Endothelial cell of umbilical vein (primary cell): ENCODE results near the gene EFHC1. TPM values are rescaled to one million over a fixed set of nuclear protein-coding genes. Genes with fewer than 3 reads are reported as not detected.
A peak's percentile ranks its signal among the peaks of the same experiment; 100 is the strongest.

Source experiments
- BruUV-seq: library from RNA; stranded (reverse); fragments of 400-500 nt; replicated peaks from 2 replicates; lab custom pipeline; 2021; lab: Mats Ljungman, UMichigan
- CTCF ChIA-PET: fragments of 300-600, 350-600 bp; sonication (Branson Sonifier 250); formaldehyde crosslinking; loops from one replicate; lab custom pipeline; 2021; ENCODE audit warnings: antibody characterized with exemption, inconsistent platforms; lab: Charles Lee
- POLR2A ChIA-PET: fragments of 300-600, 350-600 bp; sonication (Branson Sonifier 250); formaldehyde crosslinking; loops from one replicate; lab custom pipeline; 2021; ENCODE audit warnings: antibody characterized with exemption, inconsistent platforms; lab: Charles Lee
- DNase-seq: peaks from one replicate; pipeline ENCODE4 v3.0.0-alpha.2; 2011; ENCODE audit warnings: low read depth, low spot score
- FAIRE-seq: peaks from 2 replicates; lab custom pipeline; 2011; peaks lifted over from hg19 to GRCh38; lab: Jason Lieb, UNC
- H2AFZ ChIP-seq: 2 replicates; pipeline ENCODE4 v1.6.0; 2012; ENCODE audit warnings: low read depth, low read length, control low read depth, inconsistent platforms
- H3K27ac ChIP-seq: 2 replicates; pipeline ENCODE4 v1.5.1; 2011; ENCODE audit warnings: low read depth, mild to moderate bottlenecking, control low read depth, low read length, moderate library complexity; ENCODE audit not compliant: insufficient read depth
- H3K27me3 ChIP-seq, 2 experiments: 2 replicates each; pipeline versions ENCODE4 v1.6.0 to v1.6.1; 2011; ENCODE audit warnings: low read length in 2 of 2, mixed read lengths in 1 of 2; ENCODE audit not compliant: control insufficient read depth in 2 of 2, insufficient read depth in 2 of 2
- H3K36me3 ChIP-seq, 2 experiments: 2 replicates in 1 of 2; 3 replicates in 1 of 2; pipeline ENCODE4 v1.5.1; 2011; ENCODE audit warnings: low read length in 2 of 2, mild to moderate bottlenecking in 1 of 2, moderate library complexity in 1 of 2; ENCODE audit not compliant: control insufficient read depth in 2 of 2, insufficient read depth in 2 of 2; ENCODE audit errors: extremely low read depth in 1 of 2
- H3K4me1 ChIP-seq: 3 replicates; pipeline ENCODE4 v1.5.1; 2011; ENCODE audit warnings: mild to moderate bottlenecking, low read length; ENCODE audit not compliant: control insufficient read depth, insufficient read depth; ENCODE audit errors: extremely low read depth
- H3K4me2 ChIP-seq: 2 replicates; pipeline ENCODE4 v1.6.1; 2011; ENCODE audit warnings: low read length, control low read depth, mixed read lengths; ENCODE audit not compliant: insufficient read depth
- H3K4me3 ChIP-seq, 3 experiments: fragments of 200-600 bp in 1 of 3; sonication (generic), shearing (Covaris generic) in 1 of 3; replicated peaks in 1 of 3; 2 replicates each; pipeline ENCODE4 v1.5.1; 2011 to 2016; ENCODE audit warnings: control low read depth in 3 of 3, low read length in 3 of 3, mild to moderate bottlenecking in 2 of 3, inconsistent platforms in 1 of 3, low read depth in 1 of 3, moderate library complexity in 1 of 3; ENCODE audit not compliant: insufficient read depth in 1 of 3
- H3K79me2 ChIP-seq: 2 replicates; pipeline ENCODE4 v1.6.0; 2012; ENCODE audit warnings: low read length, inconsistent platforms; ENCODE audit not compliant: control insufficient read depth, insufficient read depth
- H3K9ac ChIP-seq: replicated peaks from 2 replicates; pipeline ENCODE3; 2011; ENCODE audit warnings: low read length, control low read depth; ENCODE audit not compliant: insufficient read depth; ENCODE audit errors: extremely low read depth
- H3K9me1 ChIP-seq: replicated peaks from 3 replicates; pipeline ENCODE4 v1.6.0; 2011; ENCODE audit warnings: mild to moderate bottlenecking, low read length; ENCODE audit not compliant: control insufficient read depth, insufficient read depth; ENCODE audit errors: extremely low read depth
- H3K9me3 ChIP-seq: replicated peaks from 2 replicates; pipeline ENCODE4 v1.5.1; 2012; ENCODE audit warnings: low read length, inconsistent platforms; ENCODE audit not compliant: control insufficient read depth, insufficient read depth
- H4K20me1 ChIP-seq: replicated peaks from 2 replicates; pipeline ENCODE3; 2011; ENCODE audit warnings: mild to moderate bottlenecking, low read length; ENCODE audit not compliant: control insufficient read depth, insufficient read depth; ENCODE audit errors: extremely low read depth
- EZH2 ChIP-seq: IDR thresholded peaks from 2 replicates; pipeline ENCODE4 v1.6.1; 2012; ENCODE audit warnings: borderline replicate concordance, low read depth, mild to moderate bottlenecking, moderate library complexity, low read length, inconsistent platforms; ENCODE audit not compliant: severe bottlenecking
- FOS ChIP-seq: IDR thresholded peaks from 2 replicates; pipeline ENCODE4 v1.6.1; 2011; ENCODE audit warnings: mild to moderate bottlenecking, low read length, moderate library complexity, borderline replicate concordance; ENCODE audit not compliant: insufficient read depth
- GATA2 ChIP-seq: IDR thresholded peaks from 2 replicates; pipeline ENCODE4 v1.7.0; 2011; ENCODE audit warnings: low read depth, mild to moderate bottlenecking, moderate library complexity, mixed read lengths, low read length; ENCODE audit not compliant: insufficient read length, insufficient read depth
- JUN ChIP-seq: IDR thresholded peaks from 2 replicates; pipeline ENCODE4 v1.6.1; 2011; ENCODE audit warnings: borderline replicate concordance, low read depth; ENCODE audit not compliant: insufficient read length, insufficient read depth
- MYC ChIP-seq: IDR thresholded peaks from one replicate; pipeline ENCODE4 v1.6.1; 2011; ENCODE audit warnings: mild to moderate bottlenecking, low read depth, low read length
- POLR2A ChIP-seq: IDR thresholded peaks from 2 replicates; pipeline ENCODE4 v1.6.1; 2012; ENCODE audit warnings: low read depth, mild to moderate bottlenecking, control low read depth, low read length
- POLR2AphosphoS5 ChIP-seq: IDR thresholded peaks from 2 replicates; pipeline ENCODE4 v1.6.1; 2012; ENCODE audit warnings: low read depth, mild to moderate bottlenecking, control low read depth, low read length, moderate library complexity; ENCODE audit not compliant: insufficient read depth
- dilution Hi-C: fragments of 300-500 bp; cut with MboI; formaldehyde crosslinking; loops from one replicate; pipeline ENCODE4 v1.15.0; 2019; ENCODE audit warnings: low sequenced_read_pairs; ENCODE audit not compliant: extremely low pct_ligation_motif_present
- intact Hi-C: fragments of 100-400 bp; cut with micrococcal nuclease; formaldehyde crosslinking; loops from one replicate; pipeline ENCODE4 v1.10.0; 2022
- polyA plus RNA-seq, 4 experiments: library from polyadenylated mRNA; depleted of rRNA in 3 of 4; stranded (reverse) in 3 of 4; unstranded in 1 of 4; fragments of >200 nt; gene quantifications; 2 replicates each; pipeline versions ENCODE4 v1.2.1 to v1.2.3, GENCODE V29; 2011 to 2012; ENCODE audit warnings: missing spikeins in 1 of 4
- total RNA-seq: library from RNA; stranded (reverse); gene quantifications from 2 replicates; pipeline ENCODE4 v1.2.3, GENCODE V29; 2021
- TF ChIP-seq, protein P1 (sequence below): IDR thresholded peaks from 2 replicates; pipeline ENCODE4 v1.6.1; 2011; ENCODE audit not compliant: insufficient read depth, insufficient read length
- TF ChIP-seq, protein P2 (sequence below), 2 donors: IDR thresholded peaks; 1 replicate in 1 of 2; 2 replicates in 1 of 2; pipeline ENCODE4 v1.5.1; 2011; ENCODE audit warnings: low read length in 2 of 2, mild to moderate bottlenecking in 2 of 2, moderate library complexity in 2 of 2, control low read depth in 1 of 2, inconsistent platforms in 1 of 2, low read depth in 1 of 2; ENCODE audit not compliant: insufficient read depth in 1 of 2; ENCODE audit errors: extremely low read depth in 1 of 2

EFHC1 gene
- total and polyA plus RNA-seq, 2 donors (not counting 3 experiments of a cell fraction or from before 2014, with no cell fraction given), result 14.6 to 17.6 TPM

DNA sequence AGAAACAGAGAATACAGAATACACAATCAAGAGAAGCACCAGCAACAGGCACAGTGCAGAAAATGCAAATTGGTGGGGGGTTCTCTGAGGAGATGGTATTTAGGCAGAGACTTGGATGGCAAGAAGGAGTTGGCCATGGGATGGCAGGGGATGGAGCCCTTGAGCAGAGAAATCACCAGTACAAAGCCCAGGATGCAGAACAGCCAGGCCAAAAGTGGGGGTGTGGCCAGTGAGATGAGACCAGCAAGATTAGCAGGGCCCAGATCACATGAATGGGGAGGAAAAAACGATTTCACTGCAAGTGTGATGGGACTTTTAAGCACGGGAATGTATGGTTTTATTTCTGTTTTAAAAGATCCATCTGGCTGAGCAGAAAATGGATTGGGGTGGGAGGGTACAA, 93.3 kb downstream of the EFHC1 start:
- POLR2A ChIA-PET, result no interaction called here

More for the DNA sequence above, 93.3 kb downstream of the EFHC1 start:
- Histone ChIP-seq H3K27me3 (no peaks in the 10 kb centered on the region), H3K4me1 (peaks cover 77% of the 10 kb centered on the region), H4K20me1 (no peaks in the 10 kb centered on the region), H3K27ac (peak overlapping the region; percentile 89), H3K9me1 (no peaks in the 10 kb centered on the region), H3K4me2 (no peak overlapping the region), H3K9me3 (no peaks in the 10 kb centered on the region), H2AFZ (no peak overlapping the region), H3K4me3 (no peak overlapping the region), H3K79me2 (peaks cover 17% of the 10 kb centered on the region), H3K9ac (no peak overlapping the region), H3K36me3 (peaks cover 19 to 24% of the 10 kb centered on the region in 2 experiments)
- intact Hi-C loops (loop anchor here (10.0 kb wide), 1 partner anchor 481 kb away; the partner anchor contains the start of gene GSTA4), dilution Hi-C loops (no loop called here)
- DNase-seq (no peak), FAIRE-seq (no peak)
- CTCF ChIA-PET, result interaction anchor here (1.7 to 2.5 kb wide), 5 partner anchors 27 to 139 kb away, joined by 4 to 9 read pairs (median 6); partner anchors contain the start of gene EFHC1
- BruUV-seq, result no TSS peak
- no peak for TF ChIP-seq GATA2
- TF ChIP-seq EZH2, result no peak
- TF ChIP-seq, protein P1, sequence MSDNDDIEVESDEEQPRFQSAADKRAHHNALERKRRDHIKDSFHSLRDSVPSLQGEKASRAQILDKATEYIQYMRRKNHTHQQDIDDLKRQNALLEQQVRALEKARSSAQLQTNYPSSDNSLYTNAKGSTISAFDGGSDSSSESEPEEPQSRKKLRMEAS, result no peak
- TF ChIP-seq POLR2A, result no peak
- TF ChIP-seq JUN, result no peak
- no peak for TF ChIP-seq POLR2AphosphoS5
- no peak for TF ChIP-seq MYC
- TF ChIP-seq, protein P2, sequence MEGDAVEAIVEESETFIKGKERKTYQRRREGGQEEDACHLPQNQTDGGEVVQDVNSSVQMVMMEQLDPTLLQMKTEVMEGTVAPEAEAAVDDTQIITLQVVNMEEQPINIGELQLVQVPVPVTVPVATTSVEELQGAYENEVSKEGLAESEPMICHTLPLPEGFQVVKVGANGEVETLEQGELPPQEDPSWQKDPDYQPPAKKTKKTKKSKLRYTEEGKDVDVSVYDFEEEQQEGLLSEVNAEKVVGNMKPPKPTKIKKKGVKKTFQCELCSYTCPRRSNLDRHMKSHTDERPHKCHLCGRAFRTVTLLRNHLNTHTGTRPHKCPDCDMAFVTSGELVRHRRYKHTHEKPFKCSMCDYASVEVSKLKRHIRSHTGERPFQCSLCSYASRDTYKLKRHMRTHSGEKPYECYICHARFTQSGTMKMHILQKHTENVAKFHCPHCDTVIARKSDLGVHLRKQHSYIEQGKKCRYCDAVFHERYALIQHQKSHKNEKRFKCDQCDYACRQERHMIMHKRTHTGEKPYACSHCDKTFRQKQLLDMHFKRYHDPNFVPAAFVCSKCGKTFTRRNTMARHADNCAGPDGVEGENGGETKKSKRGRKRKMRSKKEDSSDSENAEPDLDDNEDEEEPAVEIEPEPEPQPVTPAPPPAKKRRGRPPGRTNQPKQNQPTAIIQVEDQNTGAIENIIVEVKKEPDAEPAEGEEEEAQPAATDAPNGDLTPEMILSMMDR (IDR thresholded peaks at IDR 0.05; ENCODE audit: extremely low read depth in 1 of 2, insufficient read depth in 1 of 2, low read depth in 1 of 2, low read length in 2 of 2), result no peak
- TF ChIP-seq FOS, result no peak
